ENCODE data around the gene RDH11.
"Not testable (repeated sequence)": the region's sequence is repeated elsewhere in the genome, so short reads cannot be mapped to it uniquely, and the experiment has no call there.

The RDH11 gene

GRCh38 chr14:67695394-67695949 lies at the start of gene RDH11:
Gene RDH11 (minus strand): TSS chr14:67695764. CDS start chr14:67695703, 61 bp downstream.
- peak; percentile 62 to 77 (median 65) for DNase-seq (ENCODE audit: low read depth in 3 of 3)

- no peak for DNase-seq (ENCODE audit: low read depth in 3 of 3)
Observed at GRCh38 chr14:67744046-67744445, 48.5 kb upstream of the RDH11 start.

GRCh38 chr14:67738740-67739504 lies 43.4 kb upstream of the RDH11 start:
- DNase-seq (ENCODE audit: low read depth in 3 of 3) = no peak

- no peak for DNase-seq (ENCODE audit: low read depth in 3 of 3)
Observed at GRCh38 chr14:67736771-67737170, 41.2 kb upstream of the RDH11 start.

GRCh38 chr14:67735336-67736147 lies 40.0 kb upstream of the RDH11 start:
- no peak for DNase-seq (ENCODE audit: low read depth in 3 of 3)

GRCh38 chr14:67734675-67735074 lies 39.1 kb upstream of the RDH11 start:
- DNase-seq (ENCODE audit: low read depth in 3 of 3) = no peak

GRCh38 chr14:67733616-67734015 lies 38.1 kb upstream of the RDH11 start:
- no peak for DNase-seq (ENCODE audit: low read depth in 3 of 3)

GRCh38 chr14:67729072-67729885 lies 33.7 kb upstream of the RDH11 start:
- DNase-seq (ENCODE audit: low read depth in 3 of 3) = no peak

GRCh38 chr14:67728258-67728657 lies 32.7 kb upstream of the RDH11 start:
- no peak for DNase-seq (ENCODE audit: low read depth in 3 of 3)

GRCh38 chr14:67727361-67727760 lies 31.8 kb upstream of the RDH11 start:
- no peak for DNase-seq (ENCODE audit: low read depth in 3 of 3)

- no peak for DNase-seq (ENCODE audit: low read depth in 3 of 3)
Observed at GRCh38 chr14:67725171-67725570, 29.6 kb upstream of the RDH11 start.

GRCh38 chr14:67722293-67722692 lies 26.7 kb upstream of the RDH11 start:
- no peak for DNase-seq (ENCODE audit: low read depth in 3 of 3)

- no peak for DNase-seq (ENCODE audit: low read depth in 3 of 3)
Observed at GRCh38 chr14:67721875-67722274, 26.3 kb upstream of the RDH11 start.

GRCh38 chr14:67719866-67720265 lies 24.3 kb upstream of the RDH11 start:
- DNase-seq (ENCODE audit: low read depth in 3 of 3) = no peak

- DNase-seq (ENCODE audit: low read depth in 3 of 3) = not testable (repeated sequence)
Observed at GRCh38 chr14:67719385-67719784, 23.8 kb upstream of the RDH11 start.

- DNase-seq (ENCODE audit: low read depth in 3 of 3) = no peak
Observed at GRCh38 chr14:67718265-67718664, 22.7 kb upstream of the RDH11 start.

- no peak for DNase-seq (ENCODE audit: low read depth in 3 of 3)
Observed at GRCh38 chr14:67717048-67717447, 21.5 kb upstream of the RDH11 start.

GRCh38 chr14:67710209-67710608 lies 14.6 kb upstream of the RDH11 start:
- DNase-seq (ENCODE audit: low read depth in 3 of 3) = no peak

- not testable (repeated sequence) for DNase-seq (ENCODE audit: low read depth in 3 of 3)
Observed at GRCh38 chr14:67709796-67710195, 14.2 kb upstream of the RDH11 start.

- DNase-seq (ENCODE audit: low read depth in 3 of 3) = not testable (repeated sequence)
Observed at GRCh38 chr14:67709346-67709745, 13.8 kb upstream of the RDH11 start.

GRCh38 chr14:67705211-67705610 lies 9.6 kb upstream of the RDH11 start:
- no peak for DNase-seq (ENCODE audit: low read depth in 3 of 3)
